HFF-Myc (cell line): ENCODE measurements around the gene MACIR.

ENCODE experiments used
- DNase-seq: peaks from one replicate; pipeline ENCODE4 v3.0.0-alpha.2; 2011; ENCODE audit warnings: low read depth; ENCODE audit errors: extremely low read depth
- H3K4me3 ChIP-seq: replicated peaks from 2 replicates; pipeline ENCODE4 v1.5.1; 2011; ENCODE audit warnings: low read depth, mild to moderate bottlenecking, control low read depth, low read length
- CTCF ChIP-seq: IDR thresholded peaks from 2 replicates; pipeline ENCODE4 v1.5.1; 2012; ENCODE audit warnings: mild to moderate bottlenecking, low read depth, low read length, control low read depth; ENCODE audit errors: missing control alignments

Gene MACIR

GRCh38 chr5:103308774-103309173 lies 50.2 kb downstream of the MACIR start:
- no peak for DNase-seq
- no peak for TF ChIP-seq CTCF
- H3K4me3 ChIP-seq = no peak overlapping the region

DNA sequence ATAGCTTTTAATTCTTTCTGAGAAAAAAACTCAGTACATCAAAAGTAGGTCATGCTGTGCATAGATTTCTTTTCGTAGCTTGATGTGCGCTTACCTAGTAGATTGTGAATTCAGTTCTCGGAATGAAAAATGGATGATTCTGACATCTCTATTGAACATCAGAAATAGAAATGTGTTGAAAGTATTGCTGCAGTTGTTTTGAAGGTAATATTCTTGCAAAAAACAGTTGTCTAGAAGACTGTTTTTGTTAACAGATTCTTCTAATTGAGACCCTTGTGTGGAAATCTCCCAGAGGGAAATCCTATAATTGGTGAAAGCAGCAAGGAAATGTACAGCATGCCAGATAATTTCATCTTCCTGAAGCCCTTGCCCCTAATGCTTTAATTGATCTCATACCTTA lies 54.5 kb downstream of the MACIR start:
- no peak overlapping the region for H3K4me3 ChIP-seq
- DNase-seq = no peak
- TF ChIP-seq CTCF = no peak

GRCh38 chr5:103315455-103315854 lies 56.9 kb downstream of the MACIR start:
- no peak for TF ChIP-seq CTCF
- no peak for DNase-seq
- no peak overlapping the region for H3K4me3 ChIP-seq

GRCh38 chr5:103327451-103327850 lies 68.9 kb downstream of the MACIR start:
- no peak for TF ChIP-seq CTCF
- no peak overlapping the region for H3K4me3 ChIP-seq
- DNase-seq = no peak

GRCh38 chr5:103327893-103328292 lies 69.3 kb downstream of the MACIR start:
- no peak for DNase-seq
- no peak for TF ChIP-seq CTCF
- H3K4me3 ChIP-seq = no peak overlapping the region
